ENCODE results near the gene EEF1A2.

DNA sequence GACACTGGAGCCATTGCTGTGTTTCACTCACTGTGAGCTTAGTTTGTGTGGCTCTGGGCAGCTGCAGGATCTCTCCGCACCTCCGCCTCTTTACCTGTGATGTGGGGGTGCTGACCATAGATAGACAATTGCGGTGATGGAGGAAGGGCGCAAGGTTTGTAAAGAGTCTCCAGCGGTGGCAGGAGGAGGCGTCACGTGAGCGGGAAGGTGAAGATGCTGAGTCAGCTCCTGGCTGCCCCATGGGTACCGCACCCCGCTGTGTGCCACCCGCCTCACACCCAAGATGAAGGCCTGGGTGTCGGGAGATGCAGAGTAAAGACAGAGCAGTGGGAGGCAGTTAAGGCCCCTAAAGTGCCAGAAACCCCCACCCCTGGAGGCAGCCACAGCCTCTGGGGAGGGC, 17.4 kb downstream of the EEF1A2 start:
- TF ChIP-seq, protein P1, sequence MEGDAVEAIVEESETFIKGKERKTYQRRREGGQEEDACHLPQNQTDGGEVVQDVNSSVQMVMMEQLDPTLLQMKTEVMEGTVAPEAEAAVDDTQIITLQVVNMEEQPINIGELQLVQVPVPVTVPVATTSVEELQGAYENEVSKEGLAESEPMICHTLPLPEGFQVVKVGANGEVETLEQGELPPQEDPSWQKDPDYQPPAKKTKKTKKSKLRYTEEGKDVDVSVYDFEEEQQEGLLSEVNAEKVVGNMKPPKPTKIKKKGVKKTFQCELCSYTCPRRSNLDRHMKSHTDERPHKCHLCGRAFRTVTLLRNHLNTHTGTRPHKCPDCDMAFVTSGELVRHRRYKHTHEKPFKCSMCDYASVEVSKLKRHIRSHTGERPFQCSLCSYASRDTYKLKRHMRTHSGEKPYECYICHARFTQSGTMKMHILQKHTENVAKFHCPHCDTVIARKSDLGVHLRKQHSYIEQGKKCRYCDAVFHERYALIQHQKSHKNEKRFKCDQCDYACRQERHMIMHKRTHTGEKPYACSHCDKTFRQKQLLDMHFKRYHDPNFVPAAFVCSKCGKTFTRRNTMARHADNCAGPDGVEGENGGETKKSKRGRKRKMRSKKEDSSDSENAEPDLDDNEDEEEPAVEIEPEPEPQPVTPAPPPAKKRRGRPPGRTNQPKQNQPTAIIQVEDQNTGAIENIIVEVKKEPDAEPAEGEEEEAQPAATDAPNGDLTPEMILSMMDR (IDR thresholded peaks at IDR 0.05) = no peak
- no peak for TF ChIP-seq POLR2A (IDR thresholded peaks at IDR 0.05)

All from lower leg skin (tissue), 3 donors.